ENCODE measurements around the gene CHI3L2.

CHI3L2 gene

DNA sequence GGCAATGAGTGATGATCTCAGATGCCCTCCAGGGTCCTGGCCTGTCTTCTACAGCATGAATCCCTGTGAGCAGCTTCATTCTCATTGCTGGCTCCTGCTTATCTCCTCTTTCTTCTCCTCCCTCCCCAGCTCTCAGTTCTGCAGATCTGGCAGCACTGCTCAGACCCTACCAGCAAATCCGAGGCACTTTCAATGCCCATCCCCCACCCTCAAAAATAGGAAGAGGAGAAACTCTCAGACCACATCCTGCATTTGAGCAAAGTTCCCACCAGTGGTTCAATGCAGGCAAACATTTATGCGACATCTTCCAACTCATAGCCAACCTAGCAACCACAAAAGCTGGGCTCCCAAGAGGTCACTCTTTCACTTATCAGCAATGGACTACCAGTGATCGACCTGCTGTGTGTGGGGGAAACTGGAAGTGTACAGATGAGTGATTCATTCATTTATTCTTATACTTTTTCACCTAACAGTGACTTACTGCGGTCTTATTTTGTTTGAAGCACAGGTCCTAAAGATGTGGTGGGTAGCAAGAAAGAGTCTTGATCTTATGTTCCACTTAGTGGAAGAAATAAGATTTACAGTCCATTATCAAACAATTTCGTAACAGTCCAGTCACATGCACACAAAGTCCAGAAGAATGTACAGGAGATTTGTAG is 5.8 kb upstream of the CHI3L2 start:
- no peak for DNase-seq (ENCODE audit: low spot score)

DNA sequence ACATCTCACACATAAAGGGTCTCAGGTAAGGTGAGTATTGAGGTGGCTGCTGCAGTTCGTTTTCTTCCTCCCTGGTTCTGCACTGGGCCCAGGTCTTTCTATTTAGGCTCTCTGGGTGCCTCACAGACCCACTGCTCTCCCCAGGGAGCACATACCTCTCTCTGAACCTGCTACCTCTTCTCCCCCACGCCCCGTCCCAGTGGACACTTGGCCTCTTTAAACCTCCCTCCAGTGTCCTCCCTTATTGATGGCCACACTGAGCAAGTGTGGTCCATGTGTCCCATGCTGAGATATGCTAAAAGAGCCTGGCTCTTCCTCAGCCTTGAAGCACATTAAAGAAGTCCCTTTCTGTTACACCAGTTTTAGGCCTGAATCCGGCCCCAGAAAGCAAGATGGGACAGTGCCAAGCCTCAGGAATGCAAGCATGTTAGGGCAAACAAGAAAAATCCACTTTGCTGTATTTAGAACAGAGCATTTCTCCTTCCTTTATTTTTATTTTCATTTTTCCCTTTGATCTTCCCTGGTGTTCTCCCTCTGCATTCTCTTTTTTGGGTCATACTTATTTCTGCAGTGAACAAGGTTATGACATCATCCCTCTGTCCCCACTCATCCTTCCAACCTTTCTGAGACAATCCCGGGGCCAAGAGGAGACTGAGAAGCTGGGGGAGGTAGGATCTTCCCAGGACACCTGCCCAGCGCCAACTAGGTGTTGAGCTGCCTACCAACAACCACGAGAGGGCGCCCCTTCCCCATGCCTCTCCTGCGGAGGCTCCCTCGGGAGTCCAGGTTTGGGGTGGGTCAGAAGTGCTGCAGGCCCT is 5.0 kb upstream of the CHI3L2 start:
- peak; percentile 69 for DNase-seq (ENCODE audit: low spot score)

DNA sequence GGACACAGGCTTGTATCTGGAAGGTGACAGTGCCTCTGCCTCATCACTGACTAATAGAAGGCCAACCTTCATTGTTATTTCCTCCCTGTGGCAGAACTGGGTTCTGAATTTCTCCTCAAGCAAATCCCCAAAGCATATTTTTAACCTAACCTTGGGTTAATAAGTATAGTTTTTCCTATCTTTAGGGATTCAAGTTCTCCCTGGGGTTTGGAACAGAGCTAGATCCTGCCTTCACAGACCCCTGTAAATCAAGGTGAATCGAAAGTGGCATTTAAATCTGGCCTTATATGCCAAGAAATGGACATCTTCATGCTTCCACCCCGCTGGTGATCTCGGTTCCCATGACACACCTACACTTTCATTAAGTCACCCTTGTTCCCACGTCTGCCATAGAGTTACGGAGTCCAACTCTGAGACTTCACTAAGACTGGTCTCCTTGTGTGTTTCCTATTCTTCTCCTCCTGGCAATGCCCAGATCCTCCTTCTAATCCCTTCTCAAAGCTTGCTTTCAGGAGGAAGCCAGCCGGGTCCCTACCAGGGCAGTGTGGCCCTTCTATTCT is 4.3 kb upstream of the CHI3L2 start:
- DNase-seq (ENCODE audit: low spot score) = no peak

DNA sequence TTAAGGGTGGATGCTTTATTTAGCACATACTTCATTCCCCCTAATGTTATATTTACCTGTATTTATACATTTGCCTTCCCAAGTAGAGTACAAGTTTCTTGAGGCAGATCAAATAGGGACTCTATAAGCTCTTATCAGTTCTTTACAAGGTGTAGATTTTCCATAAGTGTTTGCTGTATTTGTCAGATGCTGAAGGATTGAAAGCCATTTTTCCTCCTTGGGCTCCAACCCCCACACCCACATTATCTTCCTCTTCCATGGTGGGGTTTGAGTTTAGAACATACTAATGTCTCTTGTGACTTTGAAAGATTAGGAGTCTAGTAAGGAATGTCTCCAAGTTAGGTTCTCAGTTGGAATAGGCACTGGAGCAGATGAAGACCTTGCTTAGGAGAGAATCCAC is 2.4 kb upstream of the CHI3L2 start:
- no peak for DNase-seq (ENCODE audit: low spot score)

DNA sequence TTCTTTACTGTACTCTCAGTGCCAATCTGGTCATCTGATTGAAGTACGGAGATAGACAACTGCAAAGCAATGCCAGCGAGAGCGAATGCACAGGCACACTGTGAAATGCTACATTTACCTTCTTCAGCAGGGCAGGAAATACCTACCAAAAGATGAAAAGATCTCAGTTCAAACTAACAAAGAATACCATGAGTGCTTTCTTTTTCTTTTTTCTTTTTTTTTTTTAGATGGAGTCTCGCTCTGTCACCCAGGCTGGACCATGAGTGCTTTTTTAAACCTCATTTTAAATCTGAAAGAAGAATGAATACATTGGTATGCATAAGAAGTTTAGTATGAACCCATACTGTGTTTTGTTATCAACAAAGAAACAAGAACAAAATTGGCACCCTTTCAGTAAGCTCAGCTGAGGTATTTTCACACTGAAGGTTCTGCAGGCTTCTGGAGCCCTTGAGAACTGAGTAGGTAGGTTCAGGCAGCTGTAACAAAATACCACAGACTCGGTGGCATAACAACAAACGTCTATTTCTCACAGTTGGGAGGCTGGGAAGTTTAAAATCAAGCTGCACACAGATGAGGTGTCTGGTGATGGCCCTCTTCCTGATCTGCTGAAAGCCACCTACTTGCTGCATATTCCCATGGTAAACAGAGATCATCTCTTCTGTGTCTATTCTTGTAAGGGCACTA is 1.7 kb upstream of the CHI3L2 start:
- DNase-seq (ENCODE audit: low spot score) = no peak

DNA sequence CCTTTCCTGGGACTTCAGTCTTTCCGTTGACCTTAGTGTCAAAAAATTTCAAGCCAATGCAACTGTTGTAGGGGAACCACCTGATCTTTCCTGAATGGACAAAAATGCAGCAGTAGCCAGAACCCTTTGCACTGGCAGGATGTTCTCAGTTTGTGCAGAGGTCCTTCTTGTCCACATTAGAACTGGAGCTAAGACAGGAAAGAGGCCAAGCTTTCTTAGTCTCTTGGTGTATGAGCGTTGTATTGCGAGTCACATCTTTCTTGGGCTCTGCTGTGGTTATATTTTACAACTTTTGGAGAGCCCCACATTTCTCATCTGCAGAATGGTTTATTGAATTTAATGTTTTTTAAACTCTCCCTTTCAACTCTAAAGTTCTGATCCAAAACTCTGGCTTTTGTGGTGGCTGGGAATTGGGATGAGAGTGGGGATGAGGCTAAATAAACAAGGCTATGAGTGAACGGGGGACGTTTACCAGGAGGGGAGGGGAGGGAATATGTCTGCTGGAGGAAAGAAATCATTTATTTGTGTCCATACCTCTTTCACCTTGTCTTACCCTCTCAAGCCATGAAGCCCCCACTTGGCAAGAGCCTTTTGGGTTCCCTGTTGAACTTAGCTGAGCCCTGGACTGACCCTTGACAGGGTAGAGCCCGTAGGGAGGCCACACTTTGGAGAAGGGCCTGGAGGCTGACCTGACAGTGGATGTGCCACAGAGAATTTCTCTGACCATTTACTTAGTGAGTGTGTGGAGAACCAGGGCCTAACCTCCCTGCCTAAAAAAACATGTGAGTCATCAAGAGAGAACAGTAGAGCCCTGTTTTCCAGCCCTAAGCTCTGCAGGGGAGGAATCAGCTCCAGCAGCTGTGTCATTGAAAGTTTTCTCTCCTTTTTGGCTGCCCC is 586 bp downstream of the CHI3L2 start:
- DNase-seq (ENCODE audit: low spot score) = peak; percentile 69

DNA sequence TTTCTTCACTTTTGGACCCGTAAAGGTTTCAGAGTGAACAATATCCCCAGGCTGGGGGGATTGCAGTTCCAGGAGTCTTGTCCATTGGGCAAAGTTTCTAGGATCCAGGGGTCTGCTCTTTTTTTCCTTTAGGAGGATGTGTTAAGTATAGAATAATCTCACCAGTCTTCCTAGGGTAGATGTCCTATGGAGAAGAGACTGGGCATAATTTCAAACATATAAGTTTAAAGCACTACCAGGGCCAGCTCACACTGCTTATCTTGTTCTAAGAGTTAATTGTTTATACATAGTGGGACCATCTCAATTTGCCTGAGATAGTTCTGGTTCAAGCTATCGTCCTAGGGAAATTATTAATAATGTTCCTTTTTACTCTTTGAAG is 1.2 kb downstream of the CHI3L2 start:
- DNase-seq (ENCODE audit: low spot score) = no peak

DNA sequence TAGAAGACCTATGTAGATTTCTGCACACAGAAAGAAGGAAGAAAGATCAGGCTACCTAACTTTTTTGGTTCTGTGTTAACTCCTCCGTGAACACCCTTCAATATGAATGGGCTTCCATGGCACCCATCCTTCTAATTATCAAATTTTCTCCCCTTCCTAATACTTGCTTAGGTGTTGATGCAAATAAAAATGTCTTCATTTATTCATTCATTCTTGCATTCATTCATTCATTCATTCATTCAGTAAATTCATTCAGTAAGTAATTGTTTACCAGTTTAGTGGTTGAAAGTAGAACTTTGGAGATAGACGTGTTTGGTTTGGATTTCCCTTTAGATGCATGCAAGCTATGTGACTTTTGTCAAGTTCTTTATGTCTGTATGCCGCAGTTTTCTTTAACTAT is 4.6 kb downstream of the CHI3L2 start:
- no peak for DNase-seq (ENCODE audit: low spot score)

DNA sequence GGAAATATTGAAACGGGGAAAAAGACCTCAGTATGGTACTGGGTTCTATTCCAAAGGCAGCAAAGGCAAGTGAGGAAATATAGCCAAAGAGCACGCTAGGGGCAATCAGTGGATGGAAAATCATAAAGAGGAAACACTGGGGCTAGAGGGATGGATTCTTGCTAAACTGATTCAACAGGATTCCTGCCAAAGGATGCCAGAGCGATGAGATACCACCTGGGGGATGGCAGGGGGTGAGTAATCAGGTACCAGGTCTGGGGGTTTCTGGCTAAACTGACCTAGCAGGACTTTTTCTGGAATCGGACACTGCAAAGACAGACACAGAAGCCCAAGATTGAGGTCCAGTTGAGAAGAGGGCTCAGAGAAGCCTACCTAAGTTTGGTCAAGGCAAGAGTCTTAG is 6.7 kb downstream of the CHI3L2 start:
- no peak for DNase-seq (ENCODE audit: low spot score)

DNA sequence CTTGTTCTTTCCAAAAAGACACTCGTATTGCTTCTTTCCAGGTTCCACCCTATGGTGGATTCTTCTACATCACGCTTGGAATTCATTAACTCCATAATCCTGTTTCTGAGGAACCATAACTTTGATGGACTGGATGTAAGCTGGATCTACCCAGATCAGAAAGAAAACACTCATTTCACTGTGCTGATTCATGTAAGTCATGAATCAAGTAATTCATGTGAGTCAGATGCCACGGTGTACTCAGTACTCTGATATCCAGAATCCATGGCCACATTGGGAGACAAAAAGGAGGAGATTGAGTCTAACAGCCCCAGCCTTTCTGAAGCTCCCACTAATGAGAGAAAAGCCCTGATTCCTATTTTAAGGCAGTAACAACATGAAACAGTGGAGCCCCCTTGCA is 7.4 kb downstream of the CHI3L2 start:
- DNase-seq (ENCODE audit: low spot score) = no peak

DNA sequence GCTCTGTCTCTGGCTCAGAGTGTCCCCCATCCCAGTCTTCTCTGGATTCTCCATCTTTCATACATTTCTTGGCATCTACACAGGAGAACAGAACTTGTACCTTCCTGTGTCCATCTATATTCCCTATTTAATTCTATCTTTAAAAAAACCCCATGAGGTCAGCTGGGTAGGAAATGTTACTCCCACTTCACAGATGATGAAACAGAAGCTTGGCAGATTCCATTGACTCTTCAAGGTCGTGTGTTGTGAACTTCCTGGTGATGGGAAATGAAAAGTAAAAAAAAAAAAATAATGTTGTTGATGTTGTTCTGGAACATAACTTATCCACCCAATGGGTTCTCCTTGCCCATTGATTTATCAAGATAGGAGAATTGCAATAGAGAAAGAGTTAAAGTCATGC is 8.9 kb downstream of the CHI3L2 start:
- DNase-seq (ENCODE audit: low spot score) = no peak

DNA sequence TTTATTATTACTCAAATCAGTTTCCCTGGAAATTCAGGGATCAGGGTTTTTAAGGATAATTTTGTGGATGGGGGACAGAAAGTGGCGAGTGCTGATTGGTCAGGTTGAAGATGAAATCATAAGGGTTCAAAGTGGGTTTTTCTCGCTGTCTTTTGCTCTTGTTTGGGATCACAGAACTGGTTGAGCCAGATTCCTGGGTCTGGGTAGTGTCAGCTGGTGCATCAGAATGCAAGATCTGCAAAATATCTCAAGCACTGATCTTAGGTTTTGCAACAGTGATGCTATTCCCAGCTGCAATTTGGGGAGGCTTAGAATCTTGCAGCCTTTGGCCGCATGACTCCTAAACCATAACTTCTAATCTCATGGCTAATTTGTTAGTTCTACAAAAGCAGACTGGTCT is 9.3 kb downstream of the CHI3L2 start:
- no peak for DNase-seq (ENCODE audit: low spot score)

DNA sequence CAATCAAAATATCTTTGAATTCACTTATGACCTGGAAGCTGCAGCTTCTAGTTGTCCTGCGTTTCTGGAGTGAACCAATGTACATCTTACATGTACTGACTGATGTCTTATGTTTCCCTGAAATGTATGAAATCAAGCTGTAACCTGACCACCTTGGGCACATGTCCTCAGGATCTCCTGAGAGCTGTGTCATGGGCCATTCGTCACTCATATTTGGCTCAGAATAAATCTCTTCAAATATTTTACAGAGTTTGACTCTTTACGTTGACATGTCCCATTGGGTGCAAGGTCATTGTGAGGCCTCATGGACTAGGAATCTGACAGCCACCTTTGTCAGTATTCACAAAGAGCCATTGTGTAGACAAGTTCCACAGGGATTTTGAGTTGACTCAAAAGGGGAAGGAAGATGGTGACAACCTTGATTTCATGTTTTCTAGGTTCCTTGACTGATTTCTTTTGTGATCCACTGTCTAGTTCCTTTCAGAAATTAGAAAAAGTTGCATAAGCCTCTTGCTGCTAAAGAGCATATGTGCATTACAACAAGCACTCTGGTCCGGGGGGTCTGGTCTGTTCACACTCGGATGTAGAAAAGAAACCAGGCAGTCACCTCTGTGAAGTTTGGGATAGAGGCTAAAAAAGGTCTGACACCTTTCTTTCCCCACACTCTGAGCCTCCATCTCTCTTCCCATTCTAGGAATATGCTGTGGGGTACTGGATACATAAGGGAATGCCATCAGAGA is 10.7 kb downstream of the CHI3L2 start:
- no peak for DNase-seq (ENCODE audit: low spot score)

DNA sequence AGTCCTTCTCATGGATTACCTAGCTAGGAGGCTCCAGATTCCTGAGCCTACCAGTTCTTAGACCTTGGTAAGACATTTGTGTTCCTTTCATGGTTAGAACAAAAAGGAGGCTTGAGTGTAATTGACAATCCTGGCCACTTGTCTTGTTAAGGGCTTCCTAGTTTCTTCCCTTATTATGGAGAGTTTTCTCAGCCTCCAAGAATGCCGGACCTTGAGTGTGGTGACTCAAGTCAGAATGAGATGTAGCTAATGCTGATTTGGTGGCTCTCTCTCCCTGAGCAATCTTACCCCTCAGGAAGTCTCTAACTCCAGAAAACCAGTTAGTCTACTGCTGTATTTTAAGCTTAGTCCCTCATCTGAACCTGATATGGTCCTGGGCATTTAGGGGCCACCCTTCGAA is 14.3 kb downstream of the CHI3L2 start:
- DNase-seq (ENCODE audit: low spot score) = no peak

DNA sequence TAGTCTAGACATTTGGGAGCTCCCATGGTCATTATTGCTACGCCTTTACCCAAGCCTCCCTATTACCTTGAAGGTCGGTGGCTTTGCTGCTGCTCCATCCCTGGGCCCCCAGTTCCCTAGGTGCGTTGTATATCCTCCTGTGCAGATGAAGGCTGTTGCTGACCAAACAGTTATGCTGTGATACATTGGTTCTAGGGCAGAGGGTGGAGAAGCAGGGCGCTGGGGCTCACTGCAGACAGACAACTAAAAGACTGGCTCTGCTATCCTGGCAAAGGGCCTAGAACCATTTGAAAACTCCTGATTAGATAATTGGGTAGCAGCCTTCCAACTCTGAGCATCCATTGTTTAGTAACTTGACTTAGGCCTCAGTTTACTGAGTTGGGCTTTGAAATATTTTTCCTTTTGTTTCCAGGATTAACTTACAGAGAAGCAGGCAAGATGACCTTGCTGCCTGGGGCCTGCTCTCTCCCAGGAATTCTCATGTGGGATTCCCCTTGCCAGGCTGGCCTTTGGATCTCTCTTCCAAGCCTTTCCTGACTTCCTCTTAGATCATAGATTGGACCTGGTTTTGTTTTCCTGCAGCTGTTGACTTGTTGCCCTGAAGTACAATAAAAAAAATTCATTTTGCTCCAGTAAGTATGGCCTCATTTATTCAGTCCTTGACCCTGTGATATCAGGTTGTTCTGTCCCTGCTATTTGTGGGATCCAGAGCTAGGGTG is 15.5 kb downstream of the CHI3L2 start:
- DNase-seq (ENCODE audit: low spot score) = no peak

DNA sequence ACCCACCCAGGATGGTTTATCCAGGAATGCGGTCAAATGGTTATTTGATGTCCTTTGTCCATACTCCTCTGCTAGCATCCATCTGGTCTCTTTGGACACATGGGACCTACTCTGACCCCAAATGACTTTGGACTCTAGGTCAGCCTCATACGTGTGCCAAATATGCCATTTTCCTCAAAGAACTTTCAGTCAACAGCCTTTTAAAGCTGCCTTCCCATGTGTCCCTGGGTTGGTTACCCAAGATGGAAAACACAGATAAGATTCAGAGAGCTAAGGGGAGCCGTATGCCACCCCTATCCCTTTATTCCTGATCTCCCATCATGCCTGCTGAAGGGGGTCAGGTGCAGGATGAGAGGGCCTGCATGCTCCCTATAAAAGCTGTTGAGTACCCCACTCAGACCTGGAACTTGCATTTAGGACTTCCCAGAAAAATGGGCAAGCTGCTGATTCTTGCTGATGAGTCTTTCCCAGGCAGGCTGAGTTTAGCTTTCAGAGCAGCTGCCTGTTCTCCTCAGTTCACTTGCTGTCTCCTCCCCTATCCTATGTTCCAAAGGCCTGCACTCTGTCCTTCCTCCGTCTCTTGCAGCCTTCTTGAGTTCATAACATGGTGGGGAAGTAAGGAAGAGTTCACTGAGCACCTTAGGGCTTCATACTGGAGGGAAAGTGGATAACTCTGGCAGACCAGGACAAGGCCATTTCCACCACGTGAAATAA is 19.8 kb downstream of the CHI3L2 start:
- no peak for DNase-seq (ENCODE audit: low spot score)

DNA sequence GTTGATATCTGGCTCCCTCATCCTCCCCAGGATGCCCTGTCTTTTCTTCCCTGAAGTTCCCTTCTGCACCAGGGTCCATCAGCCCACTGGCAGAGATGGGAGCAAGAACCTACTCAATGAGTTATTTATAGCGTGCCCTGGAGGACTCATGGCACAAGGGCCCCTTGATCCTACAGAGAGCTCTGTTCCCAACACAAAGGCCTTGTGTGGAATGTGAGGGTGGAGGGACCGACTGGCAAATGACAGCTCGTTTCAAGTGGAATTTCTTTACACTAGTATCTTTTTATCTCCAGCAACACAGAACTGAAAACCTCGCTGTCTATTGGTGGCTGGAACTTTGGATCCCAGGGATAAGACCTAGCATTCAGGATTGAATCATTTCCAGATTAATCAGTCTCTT is 22.4 kb downstream of the CHI3L2 start:
- no peak for DNase-seq (ENCODE audit: low spot score)

DNA sequence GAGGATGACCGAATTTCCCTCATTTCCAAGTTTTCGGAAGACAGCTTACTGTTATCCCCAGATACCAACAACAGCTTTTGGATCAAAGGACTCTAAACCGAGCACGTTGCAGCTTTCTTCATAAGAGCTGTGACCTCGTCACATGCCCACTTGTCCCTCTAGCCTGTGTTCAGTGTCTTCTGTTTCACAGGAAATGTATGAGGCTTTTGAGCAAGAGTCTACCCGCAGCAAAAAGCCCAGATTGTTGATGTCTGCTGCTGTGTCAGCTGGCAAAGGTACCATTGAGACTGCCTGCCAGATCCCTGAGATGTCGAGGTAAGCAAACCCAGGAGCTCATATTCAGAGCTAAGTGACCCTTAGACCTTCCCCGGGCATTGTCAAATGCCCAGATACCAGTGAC is 24.1 kb downstream of the CHI3L2 start:
- no peak for DNase-seq (ENCODE audit: low spot score)

DNA sequence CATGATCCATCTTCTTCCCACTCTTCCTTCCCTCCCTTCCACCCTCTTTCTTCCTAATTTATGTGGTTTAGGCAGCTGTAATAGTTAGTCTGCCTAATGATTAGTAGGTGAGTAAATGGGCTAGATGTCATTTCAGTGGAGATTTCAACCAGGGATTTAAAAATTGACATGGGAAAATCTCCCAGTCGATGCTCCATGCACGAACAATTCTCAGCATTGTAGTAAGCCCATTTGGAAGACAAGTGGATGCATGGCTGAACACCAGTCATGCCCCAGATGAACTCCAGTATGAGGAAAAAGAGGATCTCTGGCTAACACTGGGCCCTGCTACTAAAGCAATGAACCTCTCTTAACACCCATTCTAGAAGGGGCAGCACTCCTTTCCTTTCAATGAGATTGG is 25.3 kb downstream of the CHI3L2 start:
- no peak for DNase-seq (ENCODE audit: low spot score)

DNA sequence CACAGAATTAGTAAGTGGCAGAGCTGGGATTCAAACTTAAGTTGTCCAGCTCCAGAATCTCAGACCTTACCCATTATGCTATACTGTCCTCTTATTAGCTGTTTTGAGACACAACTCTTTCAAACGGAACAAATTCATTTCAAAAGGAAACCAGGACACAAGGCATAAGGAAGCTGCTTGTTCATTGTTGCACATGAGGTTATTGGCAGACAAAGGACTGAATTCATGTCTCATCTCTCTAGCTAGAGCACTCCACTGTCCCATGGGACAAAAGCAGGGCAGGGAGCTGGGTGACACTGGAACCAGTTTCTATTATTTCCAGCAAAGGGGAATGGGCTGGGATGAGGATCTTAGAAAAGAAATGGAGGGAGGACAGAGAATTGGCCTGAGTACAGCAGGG is 26.4 kb downstream of the CHI3L2 start:
- no peak for DNase-seq (ENCODE audit: low spot score)

Measured in HuH-7.5 (cell line).